HG02610 (cell line): ENCODE data around the gene DFFB.
"Not testable (repeated sequence)": the region's sequence is repeated elsewhere in the genome, so short reads cannot be mapped to it uniquely, and the experiment has no call there.

Experiments used
- ATAC-seq: cut with Tn5 transposase; IDR thresholded peaks from one replicate; pipeline ENCODE4 v1.9.1; 2021; ENCODE audit warnings: mild to moderate bottlenecking, moderate library complexity; ENCODE audit not compliant: unreplicated experiment

DFFB gene

GRCh38 chr1:3856923-3857790 lies at the start of gene DFFB, which contains the start of gene CEP104:
Gene DFFB (plus strand): TSS chr1:3857476. CDS start chr1:3857604, 128 bp downstream.
Gene CEP104 (minus strand): TSS chr1:3857211. CDS start chr1:3852407, 4,804 bp downstream.
- peak; percentile 93 for ATAC-seq

- ATAC-seq: no peak
Measured at GRCh38 chr1:3807769-3808168, 49.5 kb upstream of the DFFB start.

GRCh38 chr1:3809680-3810079 lies 47.6 kb upstream of the DFFB start:
- no peak for ATAC-seq

- not testable (repeated sequence) for ATAC-seq
Measured at GRCh38 chr1:3810149-3810761, 47.0 kb upstream of the DFFB start.

GRCh38 chr1:3811595-3811911 lies 45.7 kb upstream of the DFFB start:
- ATAC-seq: no peak

GRCh38 chr1:3814065-3814464 lies 43.2 kb upstream of the DFFB start:
- no peak for ATAC-seq

- ATAC-seq: no peak
Measured at GRCh38 chr1:3814771-3815561, 42.3 kb upstream of the DFFB start.

GRCh38 chr1:3816331-3817137 lies 40.7 kb upstream of the DFFB start:
- ATAC-seq: no peak

- no peak for ATAC-seq
Measured at GRCh38 chr1:3817138-3817740, 40.0 kb upstream of the DFFB start.

GRCh38 chr1:3817821-3818597 lies 39.3 kb upstream of the DFFB start:
- no peak for ATAC-seq

- ATAC-seq: no peak
Measured at GRCh38 chr1:3819771-3820200, 37.5 kb upstream of the DFFB start.

- no peak for ATAC-seq
Measured at GRCh38 chr1:3820316-3820715, 37.0 kb upstream of the DFFB start.

- ATAC-seq: no peak
Measured at GRCh38 chr1:3821004-3821403, 36.3 kb upstream of the DFFB start.

GRCh38 chr1:3821447-3821846 lies 35.8 kb upstream of the DFFB start:
- ATAC-seq: no peak

GRCh38 chr1:3821908-3822307 lies 35.4 kb upstream of the DFFB start:
- ATAC-seq: no peak

GRCh38 chr1:3822421-3822820 lies 34.9 kb upstream of the DFFB start:
- no peak for ATAC-seq

GRCh38 chr1:3824650-3825049 lies 32.6 kb upstream of the DFFB start:
- ATAC-seq: no peak

- no peak for ATAC-seq
Measured at GRCh38 chr1:3825356-3825755, 31.9 kb upstream of the DFFB start.

GRCh38 chr1:3827813-3828307 lies 29.4 kb upstream of the DFFB start:
- no peak for ATAC-seq
